Measurements from ENCODE around the gene PCBD2. TPM values are rescaled to one million over a fixed set of nuclear protein-coding genes. Genes with fewer than 3 reads are reported as not detected.
"Not testable (repeated sequence)": the region's sequence is repeated elsewhere in the genome, so short reads cannot be mapped to it uniquely, and the experiment has no call there.

The PCBD2 gene
- total RNA-seq, 1 donor from 2014 or later, result 8.5 TPM

- Mint-ChIP-seq H3K9me3 (ENCODE audit: unreplicated experiment) (no peaks in the 10 kb centered on the region), H3K4me1 (ENCODE audit: unreplicated experiment) (peaks cover 25% of the 10 kb centered on the region), H3K27me3 (ENCODE audit: unreplicated experiment) (no peaks in the 10 kb centered on the region), H3K36me3 (ENCODE audit: unreplicated experiment) (peaks cover 7% of the 10 kb centered on the region), H3K4me3 (ENCODE audit: unreplicated experiment) (no peak overlapping the region), H3K27ac (ENCODE audit: unreplicated experiment) (no peak overlapping the region)
- peak; percentile 44 for DNase-seq (ENCODE audit: extremely low spot score, unreplicated experiment)
- TF ChIP-seq, protein P1, sequence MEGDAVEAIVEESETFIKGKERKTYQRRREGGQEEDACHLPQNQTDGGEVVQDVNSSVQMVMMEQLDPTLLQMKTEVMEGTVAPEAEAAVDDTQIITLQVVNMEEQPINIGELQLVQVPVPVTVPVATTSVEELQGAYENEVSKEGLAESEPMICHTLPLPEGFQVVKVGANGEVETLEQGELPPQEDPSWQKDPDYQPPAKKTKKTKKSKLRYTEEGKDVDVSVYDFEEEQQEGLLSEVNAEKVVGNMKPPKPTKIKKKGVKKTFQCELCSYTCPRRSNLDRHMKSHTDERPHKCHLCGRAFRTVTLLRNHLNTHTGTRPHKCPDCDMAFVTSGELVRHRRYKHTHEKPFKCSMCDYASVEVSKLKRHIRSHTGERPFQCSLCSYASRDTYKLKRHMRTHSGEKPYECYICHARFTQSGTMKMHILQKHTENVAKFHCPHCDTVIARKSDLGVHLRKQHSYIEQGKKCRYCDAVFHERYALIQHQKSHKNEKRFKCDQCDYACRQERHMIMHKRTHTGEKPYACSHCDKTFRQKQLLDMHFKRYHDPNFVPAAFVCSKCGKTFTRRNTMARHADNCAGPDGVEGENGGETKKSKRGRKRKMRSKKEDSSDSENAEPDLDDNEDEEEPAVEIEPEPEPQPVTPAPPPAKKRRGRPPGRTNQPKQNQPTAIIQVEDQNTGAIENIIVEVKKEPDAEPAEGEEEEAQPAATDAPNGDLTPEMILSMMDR (IDR thresholded peaks at IDR 0.05), result no peak
Observed at GRCh38 chr5:134879456-134879855, 25.5 kb upstream of the PCBD2 start.

DNA sequence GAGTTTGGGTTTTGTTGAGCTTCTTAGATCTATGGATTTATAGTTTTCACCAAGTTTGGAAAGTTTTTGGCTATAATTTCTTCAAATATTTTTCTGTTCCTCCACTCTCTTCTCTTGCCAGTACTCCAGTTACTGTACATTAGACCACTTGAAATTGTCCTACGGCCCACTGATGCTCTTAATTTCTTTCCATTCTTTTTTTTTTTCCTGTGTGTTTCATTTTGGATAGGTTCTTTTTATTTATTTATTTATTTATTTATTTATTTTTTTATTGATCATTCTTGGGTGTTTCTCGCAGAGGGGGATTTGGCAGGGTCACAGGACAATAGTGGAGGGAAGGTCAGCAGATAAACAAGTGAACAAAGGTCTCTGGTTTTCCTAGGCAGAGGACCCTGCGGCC, 24.0 kb upstream of the PCBD2 start:
- H3K27me3 Mint-ChIP-seq (ENCODE audit: unreplicated experiment); H3K27ac Mint-ChIP-seq (ENCODE audit: unreplicated experiment); H3K4me3 Mint-ChIP-seq (ENCODE audit: unreplicated experiment); DNase-seq (ENCODE audit: extremely low spot score, unreplicated experiment); H3K36me3 Mint-ChIP-seq (ENCODE audit: unreplicated experiment); H3K9me3 Mint-ChIP-seq (ENCODE audit: unreplicated experiment): not testable (repeated sequence)
- peaks cover 16% of the 10 kb centered on the region for H3K4me1 Mint-ChIP-seq (ENCODE audit: unreplicated experiment)

DNA sequence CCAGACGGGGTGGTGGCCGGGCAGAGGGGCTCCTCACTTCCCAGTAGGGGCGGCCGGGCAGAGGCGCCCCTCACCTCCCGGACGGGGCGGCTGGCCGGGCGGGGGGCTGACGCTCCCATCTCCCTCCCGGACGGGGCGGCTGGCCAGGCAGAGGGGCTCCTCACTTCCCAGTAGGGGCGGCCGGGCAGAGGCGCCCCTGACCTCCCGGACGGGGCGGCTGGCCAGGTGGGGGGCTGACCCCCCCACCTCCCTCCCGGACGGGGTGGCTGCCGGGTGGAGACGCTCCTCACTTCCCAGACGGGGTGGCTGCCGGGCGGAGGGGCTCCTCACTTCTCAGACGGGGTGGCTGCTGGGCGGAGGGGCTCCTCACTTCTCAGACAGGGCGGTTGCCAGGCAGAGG, 23.2 kb upstream of the PCBD2 start:
- H3K4me3 Mint-ChIP-seq (ENCODE audit: unreplicated experiment); H3K4me1 Mint-ChIP-seq (ENCODE audit: unreplicated experiment); H3K27me3 Mint-ChIP-seq (ENCODE audit: unreplicated experiment); H3K9me3 Mint-ChIP-seq (ENCODE audit: unreplicated experiment); H3K27ac Mint-ChIP-seq (ENCODE audit: unreplicated experiment); DNase-seq (ENCODE audit: extremely low spot score, unreplicated experiment); H3K36me3 Mint-ChIP-seq (ENCODE audit: unreplicated experiment): not testable (repeated sequence)

GRCh38 chr5:134887593-134888159, 17.3 kb upstream of the PCBD2 start:
- TF ChIP-seq, protein P1 (IDR thresholded peaks at IDR 0.05), result no peak
- Mint-ChIP-seq H3K27ac (ENCODE audit: unreplicated experiment) (no peak overlapping the region), H3K4me3 (ENCODE audit: unreplicated experiment) (no peak overlapping the region), H3K27me3 (ENCODE audit: unreplicated experiment) (no peaks in the 10 kb centered on the region), H3K36me3 (ENCODE audit: unreplicated experiment) (peaks cover 27% of the 10 kb centered on the region), H3K9me3 (ENCODE audit: unreplicated experiment) (peaks cover 5% of the 10 kb centered on the region), H3K4me1 (ENCODE audit: unreplicated experiment) (no peaks in the 10 kb centered on the region)
- DNase-seq (ENCODE audit: extremely low spot score, unreplicated experiment), result no peak

DNA sequence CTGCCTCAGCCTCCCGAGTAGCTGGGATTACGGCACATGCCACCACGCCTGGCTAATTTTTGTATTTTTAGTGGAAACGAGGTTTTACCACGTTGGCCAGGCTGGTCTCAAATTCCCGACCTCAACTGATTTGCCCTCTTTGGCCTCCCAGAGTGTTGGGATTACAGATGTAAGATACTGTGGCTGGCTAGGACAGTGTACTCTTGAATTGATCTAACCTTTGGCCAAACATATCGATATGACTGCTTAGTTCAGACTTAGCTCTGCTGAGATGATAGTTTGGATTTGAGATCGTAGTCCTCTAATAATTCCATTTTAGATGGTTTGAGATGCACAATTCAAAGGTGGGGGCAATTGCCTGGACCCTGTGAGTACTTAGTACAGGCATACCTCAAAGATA, 15.6 kb upstream of the PCBD2 start:
- TF ChIP-seq, protein P1 (IDR thresholded peaks at IDR 0.05), result no peak
- no peak for DNase-seq (ENCODE audit: extremely low spot score, unreplicated experiment)
- Mint-ChIP-seq H3K4me3 (ENCODE audit: unreplicated experiment) (no peak overlapping the region), H3K27me3 (ENCODE audit: unreplicated experiment) (no peaks in the 10 kb centered on the region), H3K9me3 (ENCODE audit: unreplicated experiment) (peaks cover 5% of the 10 kb centered on the region), H3K4me1 (ENCODE audit: unreplicated experiment) (no peaks in the 10 kb centered on the region), H3K36me3 (ENCODE audit: unreplicated experiment) (peaks cover 30% of the 10 kb centered on the region), H3K27ac (ENCODE audit: unreplicated experiment) (no peak overlapping the region)

GRCh38 chr5:134891473-134891872, 13.5 kb upstream of the PCBD2 start:
- H3K4me3 Mint-ChIP-seq (ENCODE audit: unreplicated experiment), result no peak overlapping the region
- H3K9me3 Mint-ChIP-seq (ENCODE audit: unreplicated experiment), result peaks cover 5% of the 10 kb centered on the region
- TF ChIP-seq, protein P1 (IDR thresholded peaks at IDR 0.05), result no peak
- no peak overlapping the region for H3K27ac Mint-ChIP-seq (ENCODE audit: unreplicated experiment)
- H3K27me3 Mint-ChIP-seq (ENCODE audit: unreplicated experiment), result no peaks in the 10 kb centered on the region
- no peak for DNase-seq (ENCODE audit: extremely low spot score, unreplicated experiment)
- H3K36me3 Mint-ChIP-seq (ENCODE audit: unreplicated experiment), result peaks cover 33% of the 10 kb centered on the region
- no peaks in the 10 kb centered on the region for H3K4me1 Mint-ChIP-seq (ENCODE audit: unreplicated experiment)
